Measurements from ENCODE around the gene FBF1. TPM values are rescaled to one million over a fixed set of nuclear protein-coding genes. Genes with fewer than 3 reads are reported as not detected.

Gene FBF1, protein sequence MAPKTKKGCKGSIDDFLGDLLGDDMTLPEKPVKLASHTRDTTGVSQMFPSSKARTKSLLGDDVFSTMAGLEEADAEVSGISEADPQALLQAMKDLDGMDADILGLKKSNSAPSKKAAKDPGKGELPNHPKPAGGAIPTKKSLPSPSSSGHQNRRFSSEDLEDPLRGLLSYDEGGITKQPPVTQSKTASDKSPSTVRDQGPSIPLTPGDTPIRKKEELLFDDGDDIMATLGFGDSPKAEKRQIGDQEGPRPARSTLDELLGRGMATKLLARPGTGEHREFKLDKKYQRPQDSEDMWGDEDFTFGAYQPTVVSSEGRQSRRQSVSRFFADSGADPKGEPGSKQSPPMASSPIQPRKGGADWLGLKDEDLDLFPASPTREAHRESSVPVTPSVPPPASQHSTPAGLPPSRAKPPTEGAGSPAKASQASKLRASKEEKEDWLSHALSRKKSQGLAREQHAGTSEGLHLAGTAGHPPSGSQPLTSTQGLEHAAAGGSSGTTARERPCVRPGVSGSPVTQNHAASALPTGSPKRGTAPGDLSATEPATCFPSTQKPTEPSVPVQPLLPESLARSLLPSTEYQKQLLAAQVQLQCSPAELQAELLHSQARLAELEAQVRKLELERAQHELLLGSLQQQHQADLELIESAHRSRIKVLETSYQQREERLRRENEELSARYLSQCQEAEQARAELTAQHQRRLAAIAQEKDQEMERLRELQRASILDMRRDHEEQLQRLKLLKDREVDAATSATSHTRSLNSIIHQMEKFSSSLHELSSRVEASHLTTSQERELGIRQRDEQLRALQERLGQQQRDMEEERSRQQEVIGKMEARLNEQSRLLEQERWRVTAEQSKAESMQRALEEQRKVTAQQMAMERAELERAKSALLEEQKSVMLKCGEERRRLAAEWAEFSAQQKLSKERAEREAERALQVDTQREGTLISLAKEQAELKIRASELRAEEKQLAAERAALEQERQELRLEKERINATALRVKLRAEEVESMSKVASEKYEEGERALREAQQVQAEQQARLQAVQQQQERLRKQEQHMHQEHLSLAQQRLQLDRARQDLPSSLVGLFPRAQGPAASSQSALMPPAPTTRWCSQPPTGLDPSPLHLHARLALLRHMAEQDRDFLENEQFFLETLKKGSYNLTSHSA
- total RNA-seq: 10.8 and 12.0 TPM in 2 replicates

DNA sequence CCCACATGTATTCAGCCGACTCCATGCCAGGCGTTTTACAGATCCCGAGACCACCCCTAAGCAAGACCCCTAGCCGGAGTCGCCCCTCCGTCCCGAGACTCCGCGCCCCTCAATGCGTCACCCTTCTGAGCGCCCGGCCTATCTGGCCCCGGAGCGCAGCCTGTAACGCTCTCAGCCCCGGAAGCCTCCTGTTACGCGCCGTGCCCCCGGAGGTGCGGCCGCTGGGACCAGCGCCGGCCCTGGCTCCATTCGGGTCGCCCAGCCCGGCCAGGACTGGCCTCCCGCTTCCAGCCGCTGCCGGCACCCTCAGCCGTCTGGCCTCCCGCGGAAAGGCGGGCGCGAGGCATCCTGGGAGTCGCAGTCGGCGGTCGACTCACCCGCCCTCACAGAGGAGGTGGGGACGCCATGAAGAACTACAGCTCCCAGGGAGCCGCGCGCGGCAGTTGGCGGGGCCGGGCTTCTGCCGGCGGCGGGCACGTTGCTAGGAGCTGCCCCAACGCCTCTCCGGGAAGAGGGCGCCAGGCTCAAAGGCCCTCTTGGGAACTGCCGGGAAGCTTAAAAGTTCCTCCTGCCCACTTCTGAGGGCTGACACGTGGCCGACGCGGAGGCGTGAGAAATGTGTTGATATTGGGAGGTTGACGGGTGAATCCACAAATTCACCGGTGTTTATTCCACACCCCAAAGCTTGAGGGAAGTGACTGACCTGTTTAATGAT lies at the start of gene FBF1:
Gene FBF1 (minus strand): TSS at position 316 of the 715 bp plus-strand sequence. CDS start 2,893 bp downstream, outside the sequence.

DNA sequence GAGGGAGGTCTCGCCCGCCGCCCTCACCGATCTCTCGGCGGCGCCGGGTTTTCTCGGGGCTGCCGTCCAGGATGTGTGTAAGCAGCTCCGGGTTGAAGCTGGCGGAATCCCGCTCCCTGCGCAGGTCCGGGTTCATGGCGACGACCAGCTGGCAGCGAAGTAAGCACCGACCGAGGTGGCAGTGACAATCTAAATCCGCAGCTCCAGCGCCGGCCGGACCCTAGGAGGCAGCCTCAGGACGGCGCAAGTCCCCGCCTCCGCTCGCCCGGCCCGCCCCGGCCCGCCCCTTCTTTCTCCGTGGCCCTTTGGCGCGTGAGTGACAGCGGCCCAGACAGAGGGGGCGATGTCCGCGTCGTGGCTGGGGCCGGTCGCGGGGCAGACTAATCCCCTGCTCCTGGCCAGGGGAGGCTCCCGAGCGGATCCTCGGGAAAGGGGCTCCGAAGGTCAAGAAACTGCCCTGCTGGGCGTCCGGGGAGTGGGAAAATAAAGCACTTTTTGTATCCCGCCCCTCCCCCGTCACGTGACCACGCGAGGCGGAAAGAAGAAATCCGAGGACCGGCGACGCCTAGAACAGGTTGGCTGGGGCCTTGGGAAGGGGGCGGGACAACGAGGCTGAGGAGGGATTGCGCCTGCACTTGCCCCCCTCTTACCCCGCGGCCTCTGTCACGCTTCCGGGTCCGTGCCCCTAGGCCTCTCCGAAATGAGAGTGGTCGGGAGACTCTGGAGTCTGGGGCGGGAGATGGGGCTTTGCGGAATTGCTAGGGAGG lies 38.3 kb upstream of the FBF1 start, which contains the start of the genes ACOX1 and TEN1:
Gene ACOX1 (minus strand): TSS at position 229 of the 767 bp plus-strand sequence. CDS start 93 bp downstream, at position 136.
Gene TEN1 (plus strand): TSS at position 303 of the 767 bp plus-strand sequence. CDS start 6,953 bp downstream, outside the sequence.

GRCh38 chr17:75904749-75905521 lies 35.9 kb downstream of the FBF1 start, which contains the start of gene MRPL38:
Gene MRPL38, minus strand, starts transcription at chr17:75904884. Its CDS starts 9 bp downstream, at chr17:75904875.

GRCh38 chr17:75896415-75897159 lies 44.3 kb downstream of the FBF1 start, which contains the start of gene TRIM65:
Gene TRIM65, minus strand, starts transcription at chr17:75896951. Its CDS starts 14 bp downstream, at chr17:75896937.

GRCh38 chr17:75878174-75878998 lies 62.5 kb downstream of the FBF1 start, which contains the start of gene TRIM47:
Gene TRIM47, minus strand, starts transcription at chr17:75878581. Its CDS starts 33 bp downstream, at chr17:75878548.

Other genes with a start within 250 kb of the FBF1 start
- gene ITGB4, start 219.6 kb downstream of the FBF1 start, total RNA-seq: 1,334 and 1,928 TPM in 2 replicates
- 11.1 TPM in 2 replicates for gene GALK1, start 175.8 kb downstream of the FBF1 start, total RNA-seq
- gene UNK, start 156.2 kb downstream of the FBF1 start, total RNA-seq: 12.9 and 21.5 TPM in 2 replicates
- 0.87 and 1.2 TPM in 2 replicates for gene UNC13D, start 96.6 kb downstream of the FBF1 start, total RNA-seq
- 43.7 and 62.4 TPM in 2 replicates for gene WBP2, start 85.7 kb downstream of the FBF1 start, total RNA-seq
- gene TRIM47, start 62.5 kb downstream of the FBF1 start, total RNA-seq: 40.9 and 68.3 TPM in 2 replicates
- gene TRIM65, start 44.1 kb downstream of the FBF1 start, total RNA-seq: 14.9 and 17.5 TPM in 2 replicates
- gene MRPL38, start 36.2 kb downstream of the FBF1 start, total RNA-seq: 29.7 and 35.8 TPM in 2 replicates
- gene ACOX1, start 38.1 kb upstream of the FBF1 start, total RNA-seq: 17.2 and 20.6 TPM in 2 replicates
- 13.4 and 17.1 TPM in 2 replicates for gene TEN1, start 38.2 kb upstream of the FBF1 start, total RNA-seq
- gene CDK3, start 59.8 kb upstream of the FBF1 start, total RNA-seq: 0.16 and 1.3 TPM in 2 replicates
- gene EVPL, start 86.3 kb upstream of the FBF1 start, total RNA-seq: 14.2 and 19.4 TPM in 2 replicates
- 33.6 and 38.8 TPM in 2 replicates for gene SRP68, start 131.5 kb upstream of the FBF1 start, total RNA-seq
- gene GALR2, start 133.7 kb upstream of the FBF1 start, total RNA-seq: 0.42 TPM in 1 of 2 replicates, not detected in the other
- gene ZACN, start 138.1 kb upstream of the FBF1 start, total RNA-seq: not detected in 2 replicates
- 45.4 and 52.4 TPM in 2 replicates for gene EXOC7, start 162.7 kb upstream of the FBF1 start, total RNA-seq
- 0.23 TPM in 1 of 2 replicates, not detected in the other for gene FOXJ1, start 200.2 kb upstream of the FBF1 start, total RNA-seq

Data from hair follicular keratinocyte (primary cell).